Fibroblast of peridontal ligament (primary cell): ENCODE data around the gene ALKBH1.
"Not testable (repeated sequence)": the region's sequence is repeated elsewhere in the genome, so short reads cannot be mapped to it uniquely, and the experiment has no call there.

Source experiments
- DNase-seq: peaks from one replicate; pipeline ENCODE4 v3.0.0-alpha.2; 2010; ENCODE audit errors: extremely low read depth

Gene ALKBH1

GRCh38 chr14:77707724-77708408 is at the start of gene ALKBH1, which contains the start of gene SLIRP:
Gene ALKBH1, minus strand, starts transcription at chr14:77708023. Its CDS starts 19 bp downstream, at chr14:77708004.
Gene SLIRP, plus strand, starts transcription at chr14:77708103. Its CDS starts 9 bp downstream, at chr14:77708112.
- peak; percentile 78 for DNase-seq

GRCh38 chr14:77752799-77753516 is 45.1 kb upstream of the ALKBH1 start:
- DNase-seq: no peak

GRCh38 chr14:77752266-77752665 is 44.4 kb upstream of the ALKBH1 start:
- DNase-seq: no peak

GRCh38 chr14:77747425-77747824 is 39.6 kb upstream of the ALKBH1 start:
- DNase-seq: not testable (repeated sequence)

GRCh38 chr14:77746064-77746702 is 38.4 kb upstream of the ALKBH1 start:
- DNase-seq: no peak

GRCh38 chr14:77741438-77741837 is 33.6 kb upstream of the ALKBH1 start:
- DNase-seq: no peak

GRCh38 chr14:77738559-77739250 is 30.9 kb upstream of the ALKBH1 start:
- DNase-seq: peak; percentile 24

GRCh38 chr14:77730976-77731497 is 23.2 kb upstream of the ALKBH1 start:
- no peak for DNase-seq

GRCh38 chr14:77722301-77722700 is 14.5 kb upstream of the ALKBH1 start:
- no peak for DNase-seq

- no peak for DNase-seq
These were observed 13.6 kb upstream of the ALKBH1 start for GRCh38 chr14:77721437-77721836.

- no peak for DNase-seq
These were observed 9.9 kb upstream of the ALKBH1 start for GRCh38 chr14:77717608-77718305.

GRCh38 chr14:77714926-77715325 is 7.1 kb upstream of the ALKBH1 start:
- DNase-seq: no peak

GRCh38 chr14:77710364-77710763 is 2.5 kb upstream of the ALKBH1 start:
- DNase-seq: no peak

GRCh38 chr14:77709412-77709811 is 1.6 kb upstream of the ALKBH1 start:
- DNase-seq: no peak

- no peak for DNase-seq
These were observed 926 bp upstream of the ALKBH1 start for GRCh38 chr14:77708749-77709148.

- peak; percentile 67 for DNase-seq
These were observed 484 bp downstream of the ALKBH1 start for GRCh38 chr14:77707355-77707723.

- no peak for DNase-seq
These were observed 16.6 kb downstream of the ALKBH1 start for GRCh38 chr14:77691259-77691658.

GRCh38 chr14:77682158-77682553 is 25.7 kb downstream of the ALKBH1 start:
- peak; percentile 27 for DNase-seq

- DNase-seq: peak; percentile 7
These were observed 26.3 kb downstream of the ALKBH1 start for GRCh38 chr14:77681196-77682157.

- no peak for DNase-seq
These were observed 32.9 kb downstream of the ALKBH1 start for GRCh38 chr14:77674931-77675330.
